Measurements from ENCODE around the gene MYADM.

Gene MYADM

DNA sequence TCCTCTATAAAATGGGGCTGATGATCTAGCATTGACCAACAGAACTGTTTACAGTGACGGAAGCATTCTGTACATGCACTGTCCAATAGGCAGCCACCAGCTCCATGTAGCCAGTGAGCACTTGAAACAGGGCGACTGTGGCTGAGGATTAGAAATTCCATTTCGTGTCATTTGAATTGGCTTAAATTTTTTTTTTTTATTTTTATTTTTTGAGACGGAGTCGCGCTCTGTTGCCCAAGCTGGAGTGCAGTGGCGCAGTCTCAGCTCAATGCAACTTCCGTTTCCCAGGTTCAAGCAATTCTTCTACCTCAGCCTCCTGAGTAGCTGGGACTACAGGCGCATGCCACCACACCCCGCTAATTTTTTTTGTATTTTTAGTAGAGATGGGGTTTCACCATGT, 17.4 kb downstream of the MYADM start:
- no peak for DNase-seq (ENCODE audit: low spot score)

DNA sequence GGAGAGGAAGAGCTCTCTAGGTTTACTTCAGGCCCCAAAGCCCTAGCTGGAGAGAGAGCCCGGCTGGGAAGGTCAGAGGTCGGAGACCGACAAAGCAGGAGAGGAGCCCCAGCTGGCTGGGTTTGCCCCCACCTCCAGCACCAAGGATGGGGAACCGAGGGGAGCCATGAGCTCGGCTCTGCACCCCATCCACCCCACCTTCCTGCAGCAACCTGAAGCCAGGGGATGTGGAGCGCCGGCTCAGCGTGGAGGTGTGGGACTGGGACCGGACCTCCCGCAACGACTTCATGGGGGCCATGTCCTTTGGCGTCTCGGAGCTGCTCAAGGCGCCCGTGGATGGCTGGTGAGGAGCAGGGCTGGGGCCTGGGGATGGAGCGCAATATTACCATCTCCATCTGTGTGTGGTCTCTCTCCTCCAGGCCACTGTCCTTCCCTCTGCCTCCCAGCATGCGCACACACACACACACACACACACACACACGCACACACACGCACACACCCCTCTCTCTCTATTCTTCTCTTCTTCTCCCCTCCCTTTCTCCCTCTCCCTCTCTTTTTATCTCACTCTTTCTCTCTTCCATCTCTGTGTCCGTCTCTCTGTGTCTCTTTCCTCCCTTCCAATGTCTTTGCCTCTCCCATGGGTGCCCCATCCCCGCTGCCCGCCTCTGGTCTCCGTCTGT, 24.8 kb downstream of the MYADM start:
- DNase-seq (ENCODE audit: low spot score) = no peak

DNA sequence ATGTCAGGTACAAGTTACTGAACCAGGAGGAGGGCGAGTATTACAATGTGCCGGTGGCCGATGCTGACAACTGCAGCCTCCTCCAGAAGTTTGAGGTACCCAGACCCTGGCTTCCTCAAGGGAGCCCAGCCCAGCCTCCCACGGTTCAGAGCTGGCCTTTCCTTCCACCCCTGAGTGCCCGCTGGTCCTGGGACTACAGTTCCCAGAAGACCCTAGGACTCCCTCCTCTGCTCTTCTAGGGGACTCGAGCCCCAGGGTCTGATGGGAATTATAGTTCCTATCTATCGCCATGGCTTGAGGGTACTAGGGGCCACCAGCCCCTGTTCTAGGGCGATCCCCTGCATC, 25.3 kb downstream of the MYADM start:
- DNase-seq (ENCODE audit: low spot score) = peak; percentile 47

DNA sequence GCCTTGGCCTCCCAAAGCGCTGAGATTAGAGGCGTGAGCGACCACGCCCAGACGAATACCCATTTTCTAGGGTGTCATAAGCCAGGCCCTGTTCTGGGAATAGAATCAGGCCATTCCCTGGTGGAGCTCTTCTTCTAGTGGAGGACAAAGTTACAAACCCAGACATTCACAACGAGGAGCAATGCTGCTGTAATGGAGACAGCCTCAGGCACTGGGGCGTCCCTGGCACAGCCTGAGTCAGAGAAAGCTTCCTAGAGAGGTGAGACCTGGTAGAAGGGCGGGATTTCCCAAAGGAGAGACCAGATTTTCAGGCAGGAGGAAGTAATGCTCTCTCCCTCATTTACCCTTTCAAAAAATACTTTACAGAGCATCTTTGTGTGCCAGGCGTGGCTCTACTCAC, 27.0 kb downstream of the MYADM start:
- no peak for DNase-seq (ENCODE audit: low spot score)

DNA sequence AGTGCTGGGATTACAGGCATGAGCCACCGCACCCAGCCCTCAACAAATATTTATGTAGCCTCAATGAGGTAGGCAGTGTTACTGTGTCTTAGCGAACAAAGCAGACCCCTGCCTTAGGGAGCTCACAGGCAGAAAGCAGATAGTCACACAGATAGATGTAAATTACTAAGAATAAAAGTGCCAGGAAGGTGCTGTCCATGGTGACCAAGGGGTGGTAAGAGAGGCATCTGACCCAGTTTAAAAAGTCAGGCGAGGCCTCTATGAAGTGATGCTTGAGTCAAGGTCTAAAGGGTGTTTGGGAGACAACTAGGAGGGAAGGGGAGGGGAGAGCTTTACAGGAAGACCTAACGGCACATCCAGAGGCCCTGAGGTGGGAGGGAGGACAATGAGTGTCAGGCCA, 29.0 kb downstream of the MYADM start:
- no peak for DNase-seq (ENCODE audit: low spot score)

DNA sequence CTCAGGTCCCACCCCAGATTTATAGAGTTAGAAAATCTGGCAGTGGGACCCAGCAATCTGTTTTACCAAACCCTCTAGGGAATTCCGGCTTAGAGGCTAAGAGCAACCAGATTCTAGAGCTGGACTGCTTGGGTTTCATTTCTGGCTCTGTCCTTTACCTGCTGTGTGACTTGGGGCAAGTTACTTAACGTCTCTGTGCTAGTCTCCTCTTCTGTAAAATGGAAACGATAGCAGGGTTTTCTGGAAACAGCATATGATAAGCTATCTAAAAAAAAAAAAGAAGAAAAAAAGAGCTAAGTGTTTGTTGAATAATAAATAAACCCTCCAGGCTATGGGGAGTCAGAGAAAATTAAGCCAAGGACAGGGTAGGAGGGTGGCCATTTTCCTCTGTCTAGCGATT, 29.8 kb downstream of the MYADM start:
- no peak for DNase-seq (ENCODE audit: low spot score)

DNA sequence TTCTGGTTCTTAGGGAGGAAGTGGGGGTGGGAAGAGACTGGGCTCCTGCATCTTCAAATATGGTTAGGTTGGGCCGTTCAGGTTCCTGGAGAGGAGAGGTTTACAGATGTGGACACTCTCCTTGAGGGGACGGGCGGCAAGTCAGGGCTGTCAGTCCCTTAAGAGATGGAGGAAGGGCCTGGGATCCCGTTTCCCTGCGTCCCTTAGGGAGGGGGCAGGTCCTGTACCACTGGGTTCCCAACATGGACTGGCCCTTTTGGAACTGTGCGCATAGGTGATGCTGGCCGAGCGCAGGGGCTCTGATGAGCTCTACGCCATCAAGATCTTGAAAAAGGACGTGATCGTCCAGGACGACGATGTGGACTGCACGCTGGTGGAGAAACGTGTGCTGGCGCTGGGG, 30.5 kb downstream of the MYADM start:
- DNase-seq (ENCODE audit: low spot score) = no peak

DNA sequence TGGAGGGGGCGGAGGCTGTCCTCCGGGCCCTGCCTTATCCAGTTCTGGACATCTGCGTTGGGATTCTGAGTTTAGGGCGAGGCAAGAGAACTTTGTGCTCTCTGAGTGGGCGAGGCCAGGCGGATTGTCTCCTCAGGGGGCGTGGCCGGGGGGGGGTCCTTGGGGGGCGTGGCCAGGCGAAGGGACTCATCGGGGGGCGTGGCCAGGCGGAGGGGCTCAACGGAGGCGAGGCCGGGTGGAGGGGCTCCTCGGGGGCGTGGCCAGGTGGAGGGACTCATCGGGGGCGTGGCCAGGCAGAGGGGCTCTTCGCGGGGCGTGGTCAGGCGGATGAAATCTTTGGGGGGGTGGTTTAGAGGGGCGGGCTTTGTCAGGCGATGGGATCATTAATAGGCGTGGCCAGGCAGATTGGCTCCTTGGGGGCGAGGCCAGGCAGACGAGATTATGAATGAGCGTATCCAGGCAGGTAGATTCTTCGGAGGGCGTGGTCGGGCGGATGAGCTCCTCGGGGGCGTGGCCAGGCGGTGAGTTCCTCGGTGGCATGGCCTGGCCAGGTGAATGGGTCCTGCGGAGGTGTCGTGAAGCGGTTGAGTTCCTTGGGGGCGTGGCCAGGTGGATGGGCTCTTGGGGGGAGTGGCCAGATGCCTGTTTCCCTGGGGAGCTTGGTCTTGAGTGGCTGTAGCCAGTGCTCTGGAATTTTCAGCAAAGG, 31.1 kb downstream of the MYADM start:
- peak; percentile 73 for DNase-seq (ENCODE audit: low spot score)

DNA sequence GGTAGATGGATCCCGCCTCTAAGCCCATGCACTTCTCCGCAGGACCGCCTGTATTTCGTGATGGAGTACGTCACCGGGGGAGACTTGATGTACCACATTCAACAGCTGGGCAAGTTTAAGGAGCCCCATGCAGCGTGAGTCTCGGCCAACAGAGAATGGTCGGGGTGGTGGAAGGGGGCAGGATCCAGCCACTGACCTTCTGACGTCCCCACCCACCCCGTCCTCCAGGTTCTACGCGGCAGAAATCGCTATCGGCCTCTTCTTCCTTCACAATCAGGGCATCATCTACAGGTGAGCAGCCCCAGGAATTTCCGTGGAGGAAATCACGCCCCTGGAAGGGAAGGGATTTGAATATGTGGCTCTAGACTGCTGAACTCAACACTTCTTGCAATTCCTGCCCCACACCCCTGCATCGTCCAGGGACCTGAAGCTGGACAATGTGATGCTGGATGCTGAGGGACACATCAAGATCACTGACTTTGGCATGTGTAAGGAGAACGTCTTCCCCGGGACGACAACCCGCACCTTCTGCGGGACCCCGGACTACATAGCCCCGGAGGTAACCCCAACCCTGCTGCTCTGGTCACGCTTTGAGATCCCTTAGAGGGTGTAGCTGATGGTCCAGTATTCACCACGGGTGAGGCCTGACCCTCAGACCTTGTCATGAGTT, 32.6 kb downstream of the MYADM start:
- no peak for DNase-seq (ENCODE audit: low spot score)

DNA sequence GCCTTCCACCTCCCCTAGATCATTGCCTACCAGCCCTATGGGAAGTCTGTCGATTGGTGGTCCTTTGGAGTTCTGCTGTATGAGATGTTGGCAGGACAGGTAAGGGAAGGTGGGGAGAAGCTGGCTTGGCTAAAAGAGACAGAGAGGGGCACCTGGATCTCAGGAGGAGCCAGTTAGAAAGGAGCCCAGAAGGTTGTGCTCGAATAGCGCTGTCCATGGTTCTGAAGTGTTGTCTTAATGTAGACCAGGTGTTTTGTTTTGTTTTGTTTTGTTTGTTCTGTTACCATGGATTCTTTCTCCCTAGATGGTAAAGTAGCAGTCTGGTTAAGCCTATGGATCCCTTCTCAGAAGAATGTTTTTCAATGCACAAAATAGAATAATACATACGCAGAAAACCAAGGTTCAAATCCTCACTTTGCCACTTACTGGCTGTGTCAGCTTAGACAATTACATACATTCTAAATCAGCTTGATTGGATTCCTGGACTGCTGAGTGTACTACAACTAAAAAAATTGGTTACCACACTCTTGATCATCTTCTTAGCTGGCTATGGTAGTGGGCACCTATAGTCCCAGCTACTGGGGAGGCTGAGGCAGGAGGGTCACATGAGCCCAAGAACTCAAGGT, 35.5 kb downstream of the MYADM start:
- DNase-seq (ENCODE audit: low spot score) = peak; percentile 81

DNA sequence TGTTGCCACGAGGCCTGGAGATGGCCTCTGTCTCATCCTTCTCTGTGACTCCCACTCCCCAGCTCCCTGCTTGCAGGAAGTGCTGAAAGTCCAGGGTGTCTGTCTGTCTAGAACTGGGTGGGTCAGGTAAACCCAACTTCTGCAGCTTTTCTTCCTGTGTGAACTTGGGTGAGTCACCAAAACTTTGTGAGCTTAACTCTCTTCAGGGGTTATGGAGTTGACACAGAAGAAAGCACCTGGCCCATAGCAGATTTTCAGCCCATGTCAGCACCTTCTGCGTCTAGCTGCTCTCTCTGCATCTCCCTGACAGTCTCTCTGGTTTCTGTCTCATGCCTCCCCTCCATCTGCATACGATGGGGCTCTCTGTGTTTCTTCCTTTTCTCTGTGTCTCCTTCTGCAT, 37.2 kb downstream of the MYADM start:
- peak; percentile 36 for DNase-seq (ENCODE audit: low spot score)

DNA sequence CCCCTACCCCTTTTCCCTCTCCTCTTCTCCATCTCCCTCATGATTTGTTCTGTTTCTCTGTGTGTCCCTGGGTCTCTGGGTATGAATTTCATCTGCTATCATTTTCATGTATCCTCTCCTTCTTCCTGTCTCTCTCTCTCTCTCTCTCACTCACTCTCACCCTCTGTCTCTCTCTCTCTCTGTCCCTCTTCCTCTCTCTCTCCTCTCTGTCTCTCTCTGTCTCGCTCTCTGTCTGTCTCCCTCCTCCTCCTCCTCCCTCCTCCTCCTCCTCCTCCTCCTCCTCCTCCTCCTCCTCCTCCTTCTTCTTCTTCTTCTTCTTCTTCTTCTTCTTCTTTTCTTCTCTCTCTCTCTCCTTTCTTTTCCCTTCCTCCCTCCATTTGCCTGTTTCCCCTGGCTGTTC, 38.1 kb downstream of the MYADM start:
- DNase-seq (ENCODE audit: low spot score) = no peak

DNA sequence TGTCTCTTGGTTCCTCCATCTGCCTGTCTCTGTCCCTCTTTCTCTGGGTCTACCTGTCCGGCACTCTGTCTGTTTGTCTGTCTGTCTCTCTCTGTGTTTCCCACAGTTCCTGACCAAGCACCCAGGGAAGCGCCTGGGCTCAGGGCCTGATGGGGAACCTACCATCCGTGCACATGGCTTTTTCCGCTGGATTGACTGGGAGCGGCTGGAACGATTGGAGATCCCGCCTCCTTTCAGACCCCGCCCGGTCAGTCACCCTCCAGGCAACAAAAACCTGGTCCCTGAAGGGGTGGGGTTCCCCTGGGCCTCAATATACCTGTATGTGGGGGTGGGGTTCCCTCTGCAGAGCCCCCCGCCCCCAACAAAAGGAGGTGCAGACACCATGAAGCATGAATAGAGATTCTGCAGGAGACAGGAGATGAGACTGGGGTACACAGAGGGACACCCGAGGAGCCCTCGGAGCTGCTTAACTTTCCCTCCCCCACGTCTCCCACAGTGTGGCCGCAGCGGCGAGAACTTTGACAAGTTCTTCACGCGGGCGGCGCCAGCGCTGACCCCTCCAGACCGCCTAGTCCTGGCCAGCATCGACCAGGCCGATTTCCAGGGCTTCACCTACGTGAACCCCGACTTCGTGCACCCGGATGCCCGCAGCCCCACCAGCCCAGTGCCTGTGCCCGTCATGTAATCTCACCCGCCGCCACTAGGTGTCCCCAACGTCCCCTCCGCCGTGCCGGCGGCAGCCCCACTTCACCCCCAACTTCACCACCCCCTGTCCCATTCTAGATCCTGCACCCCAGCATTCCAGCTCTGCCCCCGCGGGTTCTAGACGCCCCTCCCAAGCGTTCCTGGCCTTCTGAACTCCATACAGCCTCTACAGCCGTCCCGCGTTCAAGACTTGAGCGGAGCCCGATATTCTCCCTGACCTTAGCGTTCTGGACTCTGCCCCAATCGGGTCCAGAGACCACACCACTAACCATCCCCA, 38.8 kb downstream of the MYADM start:
- DNase-seq (ENCODE audit: low spot score) = peak; percentile 59

DNA sequence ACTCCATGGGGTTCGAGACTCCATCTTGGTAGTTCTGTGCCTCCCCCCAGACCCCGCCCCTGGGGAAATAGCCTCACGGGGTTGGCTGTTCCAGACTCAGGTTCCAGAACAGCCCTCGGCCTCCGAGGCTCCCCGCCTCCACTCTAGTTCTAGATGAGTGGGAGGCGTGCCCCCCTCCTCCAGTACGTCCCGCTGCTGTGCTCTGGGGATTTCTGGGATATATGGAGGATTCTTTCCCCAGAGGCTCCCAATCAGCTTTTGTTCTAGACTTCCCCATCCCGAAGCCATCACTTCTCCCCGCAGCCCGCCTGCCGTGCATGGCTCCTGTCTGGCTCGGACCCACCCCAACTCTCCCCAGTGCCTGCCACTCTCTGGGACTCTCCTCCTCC, 39.5 kb downstream of the MYADM start:
- no peak for DNase-seq (ENCODE audit: low spot score)

DNA sequence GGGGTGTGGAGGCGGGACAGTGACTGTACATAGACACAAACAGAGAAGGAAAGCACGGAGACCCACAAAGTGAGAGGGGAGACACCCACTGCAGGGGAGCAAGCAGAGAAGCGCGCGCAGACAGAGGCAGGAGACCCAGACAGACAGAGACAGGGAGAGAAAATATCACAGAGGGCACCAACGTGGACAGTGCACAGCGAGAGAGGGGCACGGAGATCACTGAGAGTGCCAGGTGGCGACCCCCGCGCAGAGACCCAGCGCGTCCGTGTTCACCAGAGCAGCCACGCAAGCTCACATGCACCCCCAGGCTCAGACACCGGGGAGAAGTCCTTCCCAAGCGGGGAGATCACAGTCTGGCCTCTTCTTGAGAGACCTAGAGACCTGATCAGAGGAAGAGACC, 40.0 kb downstream of the MYADM start:
- DNase-seq (ENCODE audit: low spot score) = no peak

DNA sequence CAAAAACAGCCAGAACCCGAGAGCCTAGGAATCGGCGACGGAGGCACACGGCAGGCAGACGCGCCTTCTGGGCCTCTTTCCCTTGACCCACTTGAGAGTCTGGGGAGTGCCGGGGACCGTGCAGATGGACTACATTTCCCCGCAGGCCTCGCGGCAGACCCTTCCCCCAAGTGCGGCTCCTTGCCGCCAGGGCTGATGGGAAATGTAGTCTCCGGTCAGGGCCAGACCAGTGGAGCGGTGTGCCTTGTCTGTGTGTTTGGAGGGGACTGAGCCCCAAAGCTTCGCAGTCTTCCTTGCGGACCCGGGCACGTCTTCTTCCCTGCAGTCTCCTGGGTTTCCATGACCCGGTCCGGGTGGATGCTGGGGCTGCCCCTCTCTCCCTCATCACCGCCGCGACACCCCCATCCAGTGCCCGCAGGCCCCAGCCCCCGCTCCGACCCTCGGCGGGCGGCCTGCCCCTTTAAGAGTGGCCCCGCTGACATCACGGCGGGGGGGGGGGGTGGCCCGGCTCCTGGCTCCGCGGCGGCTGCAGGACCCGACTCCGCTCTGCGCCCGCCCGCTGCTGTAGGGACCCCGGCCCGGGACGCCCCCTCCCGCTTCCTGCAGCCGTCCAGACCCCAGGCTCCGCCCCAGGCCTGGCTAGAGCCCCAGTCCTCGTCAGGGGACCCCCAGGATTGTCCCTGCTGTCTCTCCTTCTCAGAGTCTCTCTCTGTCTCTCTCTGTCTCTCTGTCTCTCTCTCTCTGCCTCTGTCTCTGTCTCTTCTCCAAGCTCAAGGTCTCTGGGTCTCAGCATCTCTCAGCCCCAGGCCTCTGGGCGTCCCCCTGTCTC, 40.6 kb downstream of the MYADM start:
- DNase-seq (ENCODE audit: low spot score) = peak; percentile 65

DNA sequence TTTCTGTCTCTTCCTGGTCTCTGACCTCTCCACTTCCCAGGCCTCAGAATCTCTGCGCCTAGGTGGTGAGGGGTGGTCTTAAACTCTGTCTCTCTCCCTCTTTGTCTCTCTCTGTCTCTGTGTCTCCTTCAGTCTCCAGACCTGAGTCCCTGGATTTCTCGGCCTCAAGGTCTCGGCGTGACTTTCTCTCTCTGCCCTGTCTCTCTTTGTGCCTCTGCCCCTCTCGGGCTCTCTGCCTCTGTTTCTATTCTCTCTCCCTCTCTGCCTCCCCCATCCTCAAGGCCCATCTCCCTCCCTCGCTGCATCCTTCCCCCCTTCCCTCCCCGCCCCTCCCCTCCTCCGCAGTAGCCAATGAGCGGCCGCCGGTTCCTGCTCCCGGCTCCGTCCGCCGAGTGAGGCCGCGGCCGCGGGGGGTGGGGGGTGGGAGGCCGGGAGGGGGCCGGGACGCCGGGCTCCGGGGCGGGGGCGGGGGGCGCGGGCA, 41.3 kb downstream of the MYADM start, which contains the start of gene CACNG7:
TSS of gene CACNG7 (plus strand) at position 344 of the 481 bp plus-strand sequence. CDS start 3,554 bp downstream, outside the sequence.
- DNase-seq (ENCODE audit: low spot score) = no peak

DNA sequence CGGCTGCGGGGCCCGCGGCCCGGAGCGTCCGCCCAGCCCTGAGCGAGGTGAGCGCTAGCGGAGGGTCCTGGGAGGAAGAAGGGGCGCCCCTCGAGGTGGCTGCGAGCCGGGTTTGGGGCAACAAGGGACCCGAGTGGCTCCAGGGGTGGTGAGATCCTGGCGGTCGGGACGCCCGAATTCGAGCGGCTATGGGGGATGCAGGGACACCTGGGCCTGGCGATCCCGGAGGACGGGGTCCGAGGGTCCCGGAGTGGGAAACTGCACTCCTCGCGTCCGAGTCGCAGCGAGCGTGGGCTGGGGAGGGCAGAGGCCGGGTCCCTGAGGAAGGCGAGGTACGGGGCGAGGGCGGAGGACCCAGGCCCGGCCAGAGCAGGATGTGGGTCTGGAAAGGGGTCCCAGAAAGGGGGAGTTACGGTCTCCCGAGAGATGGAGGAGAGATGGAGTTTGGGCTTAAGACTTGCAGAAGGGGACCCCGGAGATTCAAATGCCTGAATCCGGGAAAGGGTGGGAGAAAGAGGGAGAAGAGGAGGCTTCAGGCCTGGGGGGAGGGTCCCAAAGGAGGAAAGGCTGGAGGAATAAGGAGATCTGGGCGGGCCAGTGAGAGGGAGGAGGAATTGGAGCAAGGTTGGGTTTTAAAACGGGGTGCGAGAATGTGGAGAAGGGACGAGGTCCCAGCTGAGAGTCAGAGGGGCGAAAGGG, 41.9 kb downstream of the MYADM start:
- DNase-seq (ENCODE audit: low spot score) = no peak

DNA sequence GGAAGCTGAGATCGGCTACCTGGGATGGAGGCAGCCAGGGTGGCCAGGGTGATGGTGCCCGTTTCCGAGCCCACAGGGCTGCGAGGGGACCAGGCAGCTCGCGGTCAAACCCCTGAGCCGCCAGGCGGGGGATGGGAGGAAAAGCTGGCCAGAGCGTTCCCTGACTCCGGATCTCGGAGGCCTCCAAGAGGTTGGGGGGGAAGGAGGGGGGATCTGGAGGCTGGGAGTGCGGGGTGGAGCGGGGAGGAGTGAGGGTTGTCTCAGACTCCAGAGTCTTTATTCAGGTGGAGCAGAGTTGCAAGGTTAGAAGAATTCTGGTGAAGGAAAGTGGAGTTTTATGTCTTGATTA, 42.5 kb downstream of the MYADM start:
- no peak for DNase-seq (ENCODE audit: low spot score)

DNA sequence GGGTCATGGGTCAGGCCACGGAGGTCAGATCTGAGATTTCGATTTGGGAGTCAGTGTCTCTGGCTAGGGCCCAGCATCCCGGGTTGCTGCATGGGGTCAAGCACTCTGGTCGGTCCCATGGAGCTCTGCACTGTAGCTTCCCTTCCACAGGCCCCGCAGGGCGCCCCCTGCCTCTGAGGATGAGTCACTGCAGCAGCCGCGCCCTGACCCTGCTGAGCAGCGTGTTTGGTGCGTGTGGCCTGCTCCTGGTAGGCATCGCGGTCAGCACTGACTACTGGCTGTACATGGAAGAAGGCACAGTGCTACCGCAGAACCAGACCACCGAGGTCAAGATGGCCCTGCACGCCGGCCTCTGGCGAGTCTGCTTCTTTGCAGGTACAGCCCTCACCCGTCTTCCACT, 45.0 kb downstream of the MYADM start:
- DNase-seq (ENCODE audit: low spot score) = no peak
